ENCODE results near the gene EIF4E3.

The EIF4E3 gene

GRCh38 chr3:71625676-71626075 lies 99.5 kb downstream of the EIF4E3 start:
- no peak for TF ChIP-seq CTCF (IDR thresholded peaks at IDR 0.05; ENCODE audit: insufficient read depth, low read length, poor library complexity, severe bottlenecking)
- no peak for TF ChIP-seq EZH2phosphoT487 (conservative IDR thresholded peaks at IDR 0.05; ENCODE audit: low read length)
- Histone ChIP-seq H2AFZ (ENCODE audit: low read depth, low read length, severe bottlenecking) (no peak overlapping the region), H3K4me3 (ENCODE audit: insufficient read depth, low read length, poor library complexity, severe bottlenecking) (no peak overlapping the region), H4K20me1 (ENCODE audit: low read depth, low read length) (no peaks in the 10 kb centered on the region), H3K79me2 (ENCODE audit: insufficient read depth, low read length) (no peaks in the 10 kb centered on the region), H3K9ac (ENCODE audit: low read length) (no peak overlapping the region), H3K27ac (ENCODE audit: low read depth, low read length) (no peak overlapping the region), H3F3A (ENCODE audit: insufficient read depth) (no peaks in the 10 kb centered on the region), H3K36me3 (ENCODE audit: low read length) (no peaks in the 10 kb centered on the region), H3K27me3 (ENCODE audit: low read length) (no peaks in the 10 kb centered on the region), H3K9me2 (replicated peaks; ENCODE audit: insufficient read depth, low read length) (no peaks in the 10 kb centered on the region), H3K9me3 (ENCODE audit: insufficient read depth, low read length) (no peaks in the 10 kb centered on the region), H3K4me2 (ENCODE audit: low read depth, low read length, poor library complexity, severe bottlenecking) (no peak overlapping the region)
